Endodermal cell (in vitro differentiated cells): ENCODE results near the gene NUDT16L1. TPM values are rescaled to one million over a fixed set of nuclear protein-coding genes. Genes with fewer than 3 reads are reported as not detected.

Experiments used
- DNase-seq: peaks from one replicate; pipeline ENCODE4 v3.0.0-alpha.2; 2017
- H3K27ac ChIP-seq: 2 replicates; pipeline ENCODE4 v1.5.1; 2013; ENCODE audit warnings: mild to moderate bottlenecking, low read depth, low read length, moderate library complexity
- H3K27me3 ChIP-seq: 2 replicates; pipeline ENCODE4 v1.6.1; 2013; ENCODE audit warnings: mild to moderate bottlenecking, low read length, moderate library complexity; ENCODE audit not compliant: insufficient read depth, control insufficient read depth, poor library complexity, severe bottlenecking
- H3K36me3 ChIP-seq: 2 replicates; pipeline ENCODE4 v1.7.0; 2013; ENCODE audit warnings: mild to moderate bottlenecking, low read length, moderate library complexity; ENCODE audit not compliant: control insufficient read depth, insufficient read depth
- H3K4me1 ChIP-seq: one replicate; pipeline ENCODE4 v1.7.0; 2013; ENCODE audit warnings: low read length; ENCODE audit not compliant: control insufficient read depth, insufficient read depth
- H3K4me3 ChIP-seq: 2 replicates; pipeline ENCODE4 v1.5.1; 2013; ENCODE audit warnings: mild to moderate bottlenecking, low read length, moderate library complexity
- H3K9ac ChIP-seq: 2 replicates; pipeline ENCODE4 v1.6.1; 2013; ENCODE audit warnings: mild to moderate bottlenecking, low read length, moderate library complexity; ENCODE audit not compliant: poor library complexity, severe bottlenecking; ENCODE audit errors: extremely low read depth
- H3K9me3 ChIP-seq: 2 replicates; pipeline ENCODE4 v1.6.1; 2013; ENCODE audit warnings: mild to moderate bottlenecking, low read length, moderate library complexity; ENCODE audit not compliant: control insufficient read depth
- H3K27ac Mint-ChIP-seq: 2 replicates; pipeline ENCODE4 v1.8.0; 2020; ENCODE audit warnings: mixed read lengths
- H3K27me3 Mint-ChIP-seq: 2 replicates; pipeline ENCODE4 v1.8.0; 2021; ENCODE audit warnings: mild to moderate bottlenecking, mixed read lengths; ENCODE audit not compliant: insufficient read depth
- H3K36me3 Mint-ChIP-seq: 2 replicates; pipeline ENCODE4 v1.8.0; 2020; ENCODE audit warnings: low read depth, mixed read lengths
- H3K4me1 Mint-ChIP-seq: 2 replicates; pipeline ENCODE4 v1.8.0; 2020; ENCODE audit warnings: mixed read lengths
- H3K4me3 Mint-ChIP-seq: 2 replicates; pipeline ENCODE4 v1.8.0; 2020; ENCODE audit warnings: mild to moderate bottlenecking, moderate library complexity, mixed read lengths
- H3K9me3 Mint-ChIP-seq: 2 replicates; pipeline ENCODE4 v1.8.0; 2020; ENCODE audit warnings: mild to moderate bottlenecking, mixed read lengths
- CTCF ChIP-seq: fragments of 200-600 bp; sonication (generic); conservative IDR thresholded peaks from 2 replicates; pipeline ENCODE4 v1.5.0; 2021; ENCODE audit warnings: antibody characterized with exemption, mild to moderate bottlenecking
- WGBS, 2 experiments: methylation state at CpG; one replicate each; pipeline versions ENCODE4 v1.1.5 to v1.1.7; 2013; ENCODE audit warnings: missing lambda C conversion rate in 2 of 2, mixed read lengths in 1 of 2; ENCODE audit not compliant: insufficient coverage in 1 of 2, insufficient read length in 1 of 2; 5-methylcytosine and 5-hydroxymethylcytosine counted together
- total RNA-seq, 2 donors: library from RNA; stranded (reverse); fragmentation: NEBNext Ultra II Directional in 1 of 2; extraction: Animal tissue kit (Norgen Biotek cat#: 25700) in 1 of 2; gene quantifications; 2 replicates in 1 of 2; 3 replicates in 1 of 2; pipeline ENCODE4 v1.2.1, GENCODE V29; 2021

NUDT16L1 gene
- total RNA-seq, 2 donors from 2014 or later = 38.6 to 40.7 TPM

GRCh38 chr16:4668313-4668960, 24.9 kb upstream of the NUDT16L1 start:
- no peaks in the 10 kb centered on the region for H3K9me3 ChIP-seq
- H3K4me1 ChIP-seq = no peaks in the 10 kb centered on the region
- no peak overlapping the region for H3K9ac ChIP-seq
- peaks cover 65% of the 10 kb centered on the region for H3K36me3 ChIP-seq
- Mint-ChIP-seq H3K4me1 (peaks cover 2% of the 10 kb centered on the region), H3K4me3 (no peak overlapping the region), H3K9me3 (no peaks in the 10 kb centered on the region), H3K27ac (no peak overlapping the region), H3K27me3 (no peaks in the 10 kb centered on the region), H3K36me3 (peaks cover 49% of the 10 kb centered on the region)
- TF ChIP-seq CTCF = no peak
- no peaks in the 10 kb centered on the region for H3K27me3 ChIP-seq
- WGBS, 2 experiments = 89 to 91% methylated on average over 9 to 10 of the region's 10 CpGs
- no peak overlapping the region for H3K4me3 ChIP-seq
- H3K27ac ChIP-seq = no peak overlapping the region
- DNase-seq = no peak

GRCh38 chr16:4673387-4674046, 19.8 kb upstream of the NUDT16L1 start:
- peaks cover 42% of the 10 kb centered on the region for H3K36me3 Mint-ChIP-seq
- no peak overlapping the region for H3K4me3 ChIP-seq
- peaks cover 50% of the 10 kb centered on the region for H3K36me3 ChIP-seq
- WGBS, 2 experiments = 94% methylated on average over 21 to 31 of the region's 33 CpGs
- H3K9me3 Mint-ChIP-seq = no peaks in the 10 kb centered on the region
- peak overlapping the region; percentile 66 for H3K27ac ChIP-seq
- H3K9ac ChIP-seq = no peak overlapping the region
- H3K4me3 Mint-ChIP-seq = no peak overlapping the region
- H3K27me3 Mint-ChIP-seq = no peaks in the 10 kb centered on the region
- H3K9me3 ChIP-seq = no peaks in the 10 kb centered on the region
- H3K27me3 ChIP-seq = no peaks in the 10 kb centered on the region
- H3K4me1 Mint-ChIP-seq = no peaks in the 10 kb centered on the region
- no peak for DNase-seq
- H3K27ac Mint-ChIP-seq = no peak overlapping the region
- TF ChIP-seq CTCF = no peak
- no peaks in the 10 kb centered on the region for H3K4me1 ChIP-seq

- no peaks in the 10 kb centered on the region for H3K27me3 Mint-ChIP-seq
- H3K4me3 Mint-ChIP-seq = no peak overlapping the region
- no peak for TF ChIP-seq CTCF
- H3K9me3 ChIP-seq = no peaks in the 10 kb centered on the region
- H3K27me3 ChIP-seq = no peaks in the 10 kb centered on the region
- H3K9ac ChIP-seq = no peak overlapping the region
- no peaks in the 10 kb centered on the region for H3K4me1 Mint-ChIP-seq
- DNase-seq = no peak
- 94% methylated on average over 5 of the region's 9 CpGs; no CpG with 5 or more reads in 1 of the 2 experiments for WGBS, 2 experiments
- H3K4me1 ChIP-seq = no peaks in the 10 kb centered on the region
- H3K27ac ChIP-seq = no peak overlapping the region
- H3K27ac Mint-ChIP-seq = no peak overlapping the region
- H3K36me3 Mint-ChIP-seq = peaks cover 37% of the 10 kb centered on the region
- H3K36me3 ChIP-seq = peaks cover 42% of the 10 kb centered on the region
- no peak overlapping the region for H3K4me3 ChIP-seq
- no peaks in the 10 kb centered on the region for H3K9me3 Mint-ChIP-seq
Observed at GRCh38 chr16:4674926-4675530, 18.3 kb upstream of the NUDT16L1 start.
